K562 (cell line): ENCODE measurements around the gene FUNDC2. TPM values are rescaled to one million over a fixed set of nuclear protein-coding genes. Genes with fewer than 3 reads are reported as not detected.

Experiments used
- ATAC-seq: fragments of 200-7000 bp; cut with Tn5 transposase; 3 replicates; pipeline ENCODE4 v1.9.1; 2020; ENCODE audit warnings: moderate library complexity
- BruUV-seq: library from RNA; stranded (reverse); fragments of 400-500 nt; replicated peaks from 2 replicates; lab custom pipeline; 2021; lab: Mats Ljungman, UMichigan
- CTCF ChIA-PET: fragments of 300-600 bp; formaldehyde crosslinking; extraction: SDS; loops from one replicate; lab custom pipeline; 2021; ENCODE audit warnings: low intra/inter-chr PET ratio; lab: Yijun Ruan, JAX
- POLR2A ChIA-PET: fragments of 300-600, 350-650 bp; sonication (Branson Sonifier 250); formaldehyde crosslinking; extraction: SDS; loops from one replicate; lab custom pipeline; 2021; ENCODE audit warnings: antibody characterized with exemption, inconsistent platforms; lab: Yijun Ruan, JAX
- DNase-seq, 4 experiments: peaks; one replicate each; pipeline versions ENCODE4 v3.0.0 to v3.0.0-alpha.2; 2011 to 2018; ENCODE audit warnings: low spot score in 3 of 4, mixed read lengths in 3 of 4; ENCODE audit errors: extremely low read depth in 1 of 4
- FAIRE-seq: peaks from 2 replicates; lab custom pipeline; 2011; peaks lifted over from hg19 to GRCh38; lab: Jason Lieb, UNC
- H2AFZ ChIP-seq: 2 replicates; pipeline ENCODE4 v1.6.0; 2011; ENCODE audit warnings: low read depth, low read length, control low read depth, inconsistent platforms
- H3K27ac ChIP-seq: fragments of 200-600 bp; 3 replicates; pipeline ENCODE4 v1.8.0; 2011; ENCODE audit warnings: low read depth, mild to moderate bottlenecking, control low read depth, inconsistent platforms, low read length, moderate library complexity, mixed read lengths; ENCODE audit errors: extremely low read depth
- H3K27me3 ChIP-seq, 2 experiments: fragments of 300-600 bp in 1 of 2; 2 replicates in 1 of 2; 3 replicates in 1 of 2; pipeline versions ENCODE4 v1.6.0 to v1.8.0; 2011; ENCODE audit warnings: inconsistent platforms in 2 of 2, low read length in 2 of 2, mild to moderate bottlenecking in 1 of 2, mixed read lengths in 1 of 2, moderate library complexity in 1 of 2; ENCODE audit not compliant: control insufficient read depth in 2 of 2, insufficient read depth in 2 of 2
- H3K36me3 ChIP-seq: fragments of 300-600 bp; 3 replicates; pipeline ENCODE4 v1.8.0; 2011; ENCODE audit warnings: mild to moderate bottlenecking, low read length, inconsistent platforms; ENCODE audit not compliant: control insufficient read depth, insufficient read depth
- H3K4me1 ChIP-seq, 2 experiments: fragments of 200-600 bp in 1 of 2; replicated peaks in 1 of 2; 2 replicates in 1 of 2; 3 replicates in 1 of 2; pipeline versions ENCODE4 v1.5.1 to v1.8.0; 2011; ENCODE audit warnings: inconsistent platforms in 2 of 2, low read length in 2 of 2, mild to moderate bottlenecking in 1 of 2, mixed read lengths in 1 of 2, moderate library complexity in 1 of 2; ENCODE audit not compliant: control insufficient read depth in 2 of 2, insufficient read depth in 2 of 2
- H3K4me2 ChIP-seq: 2 replicates; pipeline ENCODE4 v1.6.1; 2011; ENCODE audit warnings: low read length, control low read depth, inconsistent platforms, mixed read lengths; ENCODE audit not compliant: insufficient read depth
- H3K4me3 ChIP-seq: fragments of 200-600 bp; sonication (generic), shearing (Covaris generic); 2 replicates; pipeline ENCODE4 v1.5.1; 2016; ENCODE audit warnings: control low read depth, inconsistent platforms
- H3K79me2 ChIP-seq: fragments of 200-600 bp; 3 replicates; pipeline ENCODE4 v1.8.0; 2011; ENCODE audit warnings: low read length, inconsistent platforms; ENCODE audit not compliant: control insufficient read depth, insufficient read depth
- H3K9ac ChIP-seq, 2 experiments: 2 replicates each; pipeline versions ENCODE4 v1.6.0 to v1.6.1; 2011; ENCODE audit warnings: low read depth in 2 of 2, low read length in 2 of 2, control low read depth in 1 of 2, inconsistent platforms in 1 of 2, mild to moderate bottlenecking in 1 of 2, mixed read lengths in 1 of 2; ENCODE audit not compliant: insufficient read depth in 1 of 2
- H3K9me1 ChIP-seq: one replicate; pipeline ENCODE4 v1.6.0; 2011; ENCODE audit warnings: inconsistent platforms, mild to moderate bottlenecking, low read length, moderate library complexity; ENCODE audit not compliant: control insufficient read depth, insufficient read depth
- H3K9me3 ChIP-seq: replicated peaks from 2 replicates; pipeline ENCODE4 v1.5.1; 2011; ENCODE audit warnings: low read depth, low read length, inconsistent platforms; ENCODE audit not compliant: control insufficient read depth, insufficient read depth
- H4K20me1 ChIP-seq: replicated peaks from 2 replicates; pipeline ENCODE4 v1.6.1; 2011; ENCODE audit warnings: low read length, inconsistent platforms, mixed read lengths; ENCODE audit not compliant: control insufficient read depth, insufficient read depth
- ARID1B ChIP-seq: fragments of 450-650 bp; IDR thresholded peaks from 2 replicates; pipeline ENCODE4 v1.6.1; 2016; ENCODE audit warnings: antibody characterized with exemption, mild to moderate bottlenecking, inconsistent platforms
- CHD4 ChIP-seq: fragments of 200-600 bp; sonication (generic); IDR thresholded peaks from 3 replicates; pipeline ENCODE4 v1.6.1; 2012; ENCODE audit warnings: low read depth, mild to moderate bottlenecking, mixed read lengths, low read length, inconsistent platforms; ENCODE audit not compliant: insufficient read depth, insufficient replicate concordance, poor library complexity, severe bottlenecking
- ETS1 ChIP-seq: conservative IDR thresholded peaks from 2 replicates; pipeline ENCODE4 v1.6.1; 2011; ENCODE audit warnings: low read depth, mild to moderate bottlenecking, low read length; ENCODE audit not compliant: control insufficient read depth
- HNRNPUL1 ChIP-seq: fragments of 200-400 bp; formaldehyde crosslinking; IDR thresholded peaks from 2 replicates; pipeline ENCODE4 v1.6.1; 2017; ENCODE audit warnings: low read length
- MYC ChIP-seq, 2 experiments: fragments of 250-450 bp in 1 of 2; sonication (Bioruptor Pico) in 1 of 2; IDR thresholded peaks; 2 replicates each; pipeline versions ENCODE4 v1.5.1 to v1.6.1; 2012 to 2021; ENCODE audit warnings: low read depth in 2 of 2, borderline replicate concordance in 1 of 2, improper control_type of control experiment in 1 of 2, low read length in 1 of 2, mild to moderate bottlenecking in 1 of 2, moderate library complexity in 1 of 2
- PBX2 ChIP-seq, 2 experiments: IDR thresholded peaks in 1 of 2; conservative IDR thresholded peaks in 1 of 2; 2 replicates each; pipeline ENCODE4 v1.6.1; 2016; ENCODE audit warnings: low read depth in 2 of 2, mild to moderate bottlenecking in 1 of 2, missing compliant biosample characterization in 1 of 2, missing genetic modification characterization in 1 of 2, moderate library complexity in 1 of 2
- PKNOX1 ChIP-seq: fragments of 450-650 bp; IDR thresholded peaks from 2 replicates; pipeline ENCODE4 v1.6.1; 2016
- USF1 ChIP-seq: sonication (generic); formaldehyde crosslinking; IDR thresholded peaks from 2 replicates; pipeline ENCODE4 v1.9.0; 2022; ENCODE audit warnings: mild to moderate bottlenecking, missing genetic modification reagents
- ZC3H11A ChIP-seq: IDR thresholded peaks from 2 replicates; pipeline ENCODE4 v1.6.1; 2012; ENCODE audit warnings: low read depth, low read length, improper control_type of control experiment
- ZNF408 ChIP-seq: fragments of 250-450 bp; sonication (Bioruptor Pico); IDR thresholded peaks from 2 replicates; pipeline ENCODE4 v1.4.0; 2020; ENCODE audit warnings: low read depth, mild to moderate bottlenecking, moderate library complexity
- WGBS: fragments of 100-300 bp; shearing (Covaris generic); methylation state at CpG from one replicate; pipeline ENCODE4 v1.1.6; 2016; ENCODE audit warnings: low coverage, mixed read lengths; ENCODE audit not compliant: insufficient coverage; ENCODE audit errors: missing lambda C conversion rate; 5-methylcytosine and 5-hydroxymethylcytosine counted together
- in situ Hi-C: fragments of 300-500 bp; cut with MboI; formaldehyde crosslinking; loops from 4 replicates; pipeline ENCODE4 v1.15.0; 2018; ENCODE audit warnings: inconsistent platforms, mixed read lengths
- intact Hi-C: fragments of 100-400 bp; cut with micrococcal nuclease; formaldehyde crosslinking; loops from 2 replicates; pipeline ENCODE4 v1.14.2; 2022
- polyA plus RNA-seq, 8 experiments: library from polyadenylated mRNA; depleted of rRNA in 4 of 8; stranded (reverse) in 5 of 8; unstranded in 3 of 8; fragments of >200 nt; fragmentation: Nextera tagmentation in 2 of 8; fragmentation: Illumina TruSeq in 1 of 8; extraction: Ambion mirVana in 2 of 8; extraction: Trizol in 1 of 8; gene quantifications; 2 replicates each; pipeline versions ENCODE4 v1.2.1 to v1.2.3, GENCODE V29; 2011 to 2014; ENCODE audit warnings: inconsistent platforms in 1 of 8, missing spikeins in 1 of 8
- total RNA-seq, 7 experiments: library from RNA; depleted of rRNA in 6 of 7; stranded (reverse); fragments of >200 nt in 6 of 7; fragmentation: Illumina TruSeq in 2 of 7; extraction: Trizol in 2 of 7; gene quantifications; 2 replicates each; pipeline versions ENCODE4 v1.2.1 to v1.2.3, GENCODE V29; 2011 to 2021; ENCODE audit warnings: low replicate concordance in 1 of 7

The FUNDC2 gene
- total and polyA plus RNA-seq, 9 of the 15 experiments (the other 6 are each of a cell fraction or from before 2014, with no cell fraction given) = 50.6 to 235 (median 123) TPM

- TF ChIP-seq ARID1B = no peak
- no peak for TF ChIP-seq ZC3H11A
- no peak for TF ChIP-seq CHD4
- TF ChIP-seq USF1 = no peak
- no peak for TF ChIP-seq HNRNPUL1
Measured at GRCh38 chrX:154987940-154988339, 38.7 kb upstream of the FUNDC2 start (continued).

GRCh38 chrX:154988719-154989118 lies 37.9 kb upstream of the FUNDC2 start:
- FAIRE-seq = no peak
- ChIA-PET CTCF (interaction anchor here (0.6 kb wide), 1 partner anchor 71 kb away, joined by 3 read pairs; no protein-coding TSS in a partner anchor), POLR2A (interaction anchor here (1.0 to 1.6 kb wide), 2 partner anchors 40 to 71 kb away, joined by 3 to 4 read pairs; no protein-coding TSS in a partner anchor)
- 0 out of 5 replicates have a peak, but pooled peaks cover 0 to 3% of the 10 kb centered on the region in 2 experiments for H3K4me1 ChIP-seq
- H3K27ac ChIP-seq = no peak overlapping the region
- H3K9me1 ChIP-seq = no peaks in the 10 kb centered on the region
- peak overlapping the region; percentile 38; the same call in 1 of the 2 replicates for H2AFZ ChIP-seq
- ATAC-seq = peak; percentile 59
- H3K4me3 ChIP-seq = no peak overlapping the region
- in situ Hi-C loops (no loop called here), intact Hi-C loops (loop anchor here (10.0 kb wide), 1 partner anchor 186 kb away; no protein-coding TSS in a partner anchor)
- H4K20me1 ChIP-seq = no peaks in the 10 kb centered on the region; the same call in 1 of the 2 replicates
- H3K4me2 ChIP-seq = no peak overlapping the region
- H3K27me3 ChIP-seq = no peaks in the 10 kb centered on the region
- H3K79me2 ChIP-seq = no peaks in the 10 kb centered on the region
- H3K9ac ChIP-seq = no peak overlapping the region
- WGBS = 20% methylated on average over 3 of the region's 3 CpGs
- H3K9me3 ChIP-seq = no peaks in the 10 kb centered on the region
- no peak for DNase-seq
- no TSS peak for BruUV-seq
- no peaks in the 10 kb centered on the region for H3K36me3 ChIP-seq
- TF ChIP-seq ZNF408 (CRISPR knock-in tag) (no peak), ETS1 (no peak), MYC (IDR thresholded peaks at IDR 0.05; ENCODE audit: low read depth, low read length) (no peak), MYC (CRISPR knock-in tag; IDR thresholded peaks at IDR 0.05; ENCODE audit: borderline replicate concordance, low read depth) (no peak), PBX2 (CRISPR knock-in tag; IDR thresholded peaks at IDR 0.05; ENCODE audit: low read depth) (no peak), PBX2 (tag; conservative IDR thresholded peaks at IDR 0.05; ENCODE audit: low read depth) (0 out of 2 replicates have a peak, but pooled peaks have one; percentile 12), PKNOX1 (peak; percentile 31; the same call in 1 of the 2 replicates)
